SKM-1 treated with dmso at 0.1 percent for 144 hours (cell line): Measurements from ENCODE around the gene PTK6.
"Not testable (repeated sequence)": the region's sequence is repeated elsewhere in the genome, so short reads cannot be mapped to it uniquely, and the experiment has no call there.

Experiments used
- DNase-seq: peaks from one replicate; lab custom pipeline; 2025; ENCODE audit not compliant: unreplicated experiment; lab: John Stamatoyannopoulos, UW

PTK6 gene

DNA sequence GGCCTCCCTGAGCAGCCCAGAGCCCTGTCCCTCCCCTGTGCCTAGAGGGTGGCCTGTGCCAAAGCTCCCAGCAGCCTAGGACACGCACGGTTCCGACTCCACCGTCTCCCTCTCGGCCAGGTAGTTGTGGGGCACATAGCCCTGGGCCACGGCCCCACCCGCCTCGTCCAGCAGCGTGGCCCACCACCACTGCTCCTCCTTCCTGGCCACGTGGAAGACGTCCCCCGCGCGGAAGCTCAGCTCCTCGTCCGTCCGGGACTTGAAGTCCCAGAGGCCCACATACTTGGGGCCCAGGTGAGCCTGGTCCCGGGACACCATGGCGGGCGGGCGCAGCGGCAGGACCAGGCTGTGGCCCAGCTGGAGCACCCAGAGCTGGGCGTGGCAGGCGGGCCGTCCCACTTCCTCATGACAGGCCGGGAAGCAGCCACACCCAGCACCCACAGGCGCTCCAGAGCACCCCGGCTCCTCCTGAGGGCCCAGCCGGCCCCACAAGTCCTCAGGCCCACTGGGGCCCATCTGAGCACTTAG is at the start of gene PTK6:
PTK6 (minus strand) TSS at position 380 of the 528 bp plus-strand sequence; CDS start at position 318, 62 bp downstream.
- DNase-seq: peak; percentile 27

DNA sequence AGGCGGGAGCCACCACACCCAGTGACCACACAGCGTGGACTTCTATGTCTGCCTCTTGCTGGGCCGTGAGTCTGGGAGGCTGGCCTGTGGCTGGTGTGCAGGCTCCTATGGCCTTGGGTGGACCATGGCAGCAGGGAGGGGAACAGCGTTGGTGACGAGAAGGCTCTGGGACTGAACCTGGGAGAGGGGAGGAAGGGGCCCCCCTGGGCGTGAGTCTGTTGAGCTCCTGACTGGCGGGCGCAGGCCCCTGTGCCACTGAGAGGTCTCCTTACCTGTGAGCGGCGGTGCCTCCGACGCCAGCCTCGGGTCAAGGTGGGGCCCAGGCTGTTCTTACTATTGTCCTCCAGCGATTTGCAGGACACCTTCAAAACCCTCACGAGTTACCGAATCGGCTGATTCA is 49.6 kb upstream of the PTK6 start:
- DNase-seq: no peak

- DNase-seq: no peak
Measured at GRCh38 chr20:63585616-63586565, 48.7 kb upstream of the PTK6 start.

- DNase-seq: no peak
Measured at GRCh38 chr20:63582382-63583063, 45.3 kb upstream of the PTK6 start.

DNA sequence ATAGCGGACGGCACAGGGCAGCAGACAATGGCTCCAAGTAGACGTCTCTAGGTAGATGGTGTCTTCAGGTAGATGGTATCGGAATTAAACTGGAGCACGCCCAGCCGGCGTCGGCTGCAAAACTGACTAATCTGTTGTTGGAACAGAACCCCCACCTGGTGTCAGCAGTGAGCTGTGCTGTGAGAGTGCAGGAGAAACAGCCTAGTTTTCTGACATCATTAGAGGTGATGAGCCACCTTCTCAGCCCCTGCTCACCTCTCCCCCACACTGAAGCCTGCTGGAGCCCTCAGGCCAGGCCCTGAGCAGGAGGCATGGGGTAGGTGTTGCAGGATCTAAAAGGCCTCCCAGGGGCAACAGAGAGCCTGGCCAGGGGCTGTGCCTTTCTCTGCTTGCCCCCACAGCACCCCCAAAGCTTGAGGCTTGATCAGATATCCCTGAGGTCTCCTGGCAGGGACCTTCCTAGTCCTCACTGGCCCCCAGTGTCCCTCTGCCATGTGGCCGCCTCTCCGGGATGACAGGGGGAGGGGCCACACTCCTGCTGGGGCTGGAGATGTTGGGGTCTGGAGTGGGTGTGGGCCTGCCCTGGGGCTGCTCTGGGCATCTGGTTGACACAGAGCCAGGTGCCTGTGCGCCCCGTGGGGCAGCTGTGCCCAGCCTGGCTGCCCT is 43.8 kb upstream of the PTK6 start:
- DNase-seq: no peak

DNA sequence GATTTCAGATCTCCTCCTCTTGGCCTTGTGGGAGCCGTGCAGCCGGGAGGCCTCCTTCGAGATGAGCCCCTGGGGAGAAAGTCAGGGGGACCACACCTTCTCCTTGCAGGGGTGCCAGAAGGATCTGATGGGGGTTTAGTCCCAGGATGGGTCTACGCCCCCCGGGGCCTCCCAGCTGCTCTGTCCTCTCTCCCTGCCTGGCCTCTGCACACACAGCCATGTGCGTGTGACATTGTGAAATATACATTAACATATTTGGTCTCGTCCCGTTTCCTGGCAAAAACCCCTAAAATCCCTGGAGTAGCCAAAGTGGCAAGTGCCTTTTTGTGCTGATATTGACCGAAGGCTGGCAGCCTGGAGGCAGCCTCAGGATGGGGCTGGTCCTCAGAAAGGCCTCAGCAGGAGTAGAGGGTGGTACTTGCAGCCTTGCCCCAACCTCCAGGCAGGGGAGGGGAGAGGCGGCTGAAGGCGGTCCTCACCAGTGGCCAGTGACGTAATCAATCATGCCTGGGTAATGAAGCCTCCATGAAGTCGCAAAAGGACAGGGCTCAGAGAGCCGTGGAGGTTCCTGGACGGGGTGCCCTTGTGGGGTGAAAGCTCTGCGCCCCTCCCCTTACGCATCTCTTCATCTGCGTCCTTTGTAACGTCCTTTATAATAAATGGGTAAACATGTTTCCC is 42.0 kb upstream of the PTK6 start:
- no peak for DNase-seq

DNA sequence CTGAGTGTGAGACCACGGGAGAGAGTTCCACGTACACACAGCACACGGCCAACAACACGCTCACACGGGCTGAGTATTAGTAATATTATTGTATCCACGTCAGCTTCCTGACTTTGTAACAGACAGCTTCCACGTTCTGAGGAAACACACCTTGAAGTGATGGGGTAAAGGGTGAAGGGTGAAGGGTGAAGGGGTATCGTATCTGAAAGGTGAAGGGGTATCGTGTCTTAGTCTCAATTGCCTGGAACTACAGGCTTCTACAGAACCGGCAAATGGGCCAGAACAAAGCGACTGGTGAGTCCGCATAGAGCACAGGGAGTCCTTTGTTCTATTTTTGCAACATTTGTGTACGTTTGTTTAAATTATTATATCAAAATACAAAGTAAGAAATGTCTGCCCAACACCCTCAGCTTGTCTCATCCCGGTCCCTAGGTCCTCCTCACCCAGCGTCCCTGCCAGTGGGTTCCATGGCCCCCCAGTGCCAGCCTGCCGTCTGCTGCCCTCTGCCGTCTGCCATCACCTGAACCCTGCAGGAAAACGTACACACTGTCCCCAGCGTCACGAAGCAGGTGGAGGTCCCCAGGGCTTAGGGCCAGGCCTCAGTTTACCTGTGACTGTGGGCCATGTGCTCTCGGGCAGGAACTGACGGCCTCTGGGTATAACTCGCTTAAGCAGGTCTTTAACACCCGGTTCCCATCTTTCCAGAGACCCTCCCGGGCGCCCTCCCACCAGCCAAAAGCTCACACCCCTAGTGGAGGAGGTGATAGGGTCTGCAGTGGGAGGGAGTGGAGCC is 41.2 kb upstream of the PTK6 start:
- DNase-seq: no peak

DNA sequence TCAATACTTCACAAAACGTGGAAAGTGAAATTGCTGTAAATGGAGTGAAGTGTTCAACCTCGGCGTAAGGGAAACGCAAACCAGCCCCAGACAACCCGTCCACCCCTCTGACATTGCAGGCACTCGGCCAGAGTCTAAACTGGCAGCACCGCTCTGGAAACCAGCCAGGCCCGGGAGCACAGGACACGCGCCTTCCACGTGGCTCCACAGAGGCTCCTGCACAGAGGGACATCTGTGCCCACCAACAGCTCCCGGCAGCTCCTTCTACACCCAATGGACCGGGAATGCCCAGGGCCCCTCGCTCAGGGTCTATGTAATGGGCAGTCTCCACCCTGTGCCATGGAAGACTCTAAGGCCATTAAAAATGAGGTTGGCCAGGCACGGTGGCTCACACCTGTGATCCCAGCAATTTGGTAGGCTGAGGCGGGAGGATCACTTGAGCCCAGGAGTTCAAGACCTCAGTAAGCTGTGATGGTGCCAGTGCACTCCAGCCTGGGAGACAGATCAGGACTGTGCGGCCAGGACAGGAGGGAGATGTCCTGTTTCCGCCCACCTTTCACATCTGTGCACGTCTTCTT is 40.2 kb upstream of the PTK6 start:
- no peak for DNase-seq

GRCh38 chr20:63576311-63576710 is 39.1 kb upstream of the PTK6 start:
- no peak for DNase-seq

- DNase-seq: no peak
Measured at GRCh38 chr20:63574829-63575743, 37.9 kb upstream of the PTK6 start.

GRCh38 chr20:63574156-63574828 is 37.1 kb upstream of the PTK6 start, which contains the start of gene HELZ2:
Gene HELZ2, minus strand, starts transcription at chr20:63574239. Its CDS starts 1,854 bp downstream, at chr20:63572385.
- DNase-seq: peak; percentile 18

- DNase-seq: no peak
Measured at GRCh38 chr20:63573647-63574131, 36.5 kb upstream of the PTK6 start.

- no peak for DNase-seq
Measured at GRCh38 chr20:63572788-63573646, 35.8 kb upstream of the PTK6 start.

DNA sequence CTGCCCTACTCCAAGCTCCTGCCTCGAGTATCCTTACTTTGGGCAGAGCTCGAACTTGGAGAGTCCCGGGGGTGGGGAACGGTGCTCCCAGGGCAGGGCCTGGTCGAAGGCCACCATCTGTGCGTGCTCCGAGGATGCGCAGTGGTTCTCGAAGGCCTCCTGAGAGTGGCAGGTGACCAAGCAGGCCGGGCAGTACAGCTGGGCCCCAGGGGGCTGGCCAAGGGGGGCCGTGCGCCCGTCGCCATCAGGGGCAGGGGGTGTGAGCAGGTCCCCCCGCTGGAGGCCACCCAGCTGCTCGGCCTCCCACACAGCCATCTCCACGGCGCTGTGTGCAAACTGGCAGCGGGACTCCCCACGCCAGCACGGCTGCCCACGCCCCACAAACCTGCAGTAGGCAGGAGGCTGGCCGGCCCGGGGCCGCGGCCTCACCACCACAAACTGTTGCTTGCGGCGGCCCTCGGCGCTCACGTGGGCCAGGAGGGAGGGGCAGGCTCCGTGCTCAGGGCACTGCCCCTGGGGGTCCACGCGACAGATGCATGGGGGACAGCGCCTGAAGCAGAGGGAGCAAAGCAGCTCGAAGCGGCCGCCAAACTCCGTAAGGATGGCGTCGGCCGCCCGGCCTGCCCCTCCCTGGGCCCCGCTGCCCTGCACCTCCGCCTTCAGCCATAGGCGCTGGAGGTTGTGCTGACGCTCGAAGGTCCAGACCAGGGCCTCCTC is 35.1 kb upstream of the PTK6 start:
- DNase-seq: no peak

DNA sequence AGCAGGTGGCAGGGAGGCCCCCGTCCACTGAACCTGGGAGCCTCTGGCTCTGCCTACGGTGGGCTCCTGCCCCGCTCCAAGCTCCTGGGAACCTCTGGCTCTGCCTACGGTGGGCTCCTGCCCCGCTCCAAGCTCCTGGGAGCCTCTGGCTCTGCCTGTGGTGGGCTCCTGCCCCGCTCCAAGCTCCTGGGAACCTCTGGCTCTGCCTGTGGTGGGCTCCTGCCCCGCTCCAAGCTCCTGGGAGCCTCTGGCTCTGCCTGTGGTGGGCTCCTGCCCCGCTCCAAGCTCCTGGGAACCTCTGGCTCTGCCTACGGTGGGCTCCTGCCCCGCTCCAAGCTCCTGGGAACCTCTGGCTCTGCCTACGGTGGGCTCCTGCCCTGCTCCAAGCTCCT is 33.9 kb upstream of the PTK6 start:
- DNase-seq: not testable (repeated sequence)
